GM21515 (cell line): ENCODE results near the gene FCGR3B.
"Not testable (repeated sequence)": the region's sequence is repeated elsewhere in the genome, so short reads cannot be mapped to it uniquely, and the experiment has no call there.

Experiments
- ATAC-seq: cut with Tn5 transposase; IDR thresholded peaks from one replicate; pipeline ENCODE4 v1.9.1; 2021; ENCODE audit not compliant: unreplicated experiment

The FCGR3B gene

DNA sequence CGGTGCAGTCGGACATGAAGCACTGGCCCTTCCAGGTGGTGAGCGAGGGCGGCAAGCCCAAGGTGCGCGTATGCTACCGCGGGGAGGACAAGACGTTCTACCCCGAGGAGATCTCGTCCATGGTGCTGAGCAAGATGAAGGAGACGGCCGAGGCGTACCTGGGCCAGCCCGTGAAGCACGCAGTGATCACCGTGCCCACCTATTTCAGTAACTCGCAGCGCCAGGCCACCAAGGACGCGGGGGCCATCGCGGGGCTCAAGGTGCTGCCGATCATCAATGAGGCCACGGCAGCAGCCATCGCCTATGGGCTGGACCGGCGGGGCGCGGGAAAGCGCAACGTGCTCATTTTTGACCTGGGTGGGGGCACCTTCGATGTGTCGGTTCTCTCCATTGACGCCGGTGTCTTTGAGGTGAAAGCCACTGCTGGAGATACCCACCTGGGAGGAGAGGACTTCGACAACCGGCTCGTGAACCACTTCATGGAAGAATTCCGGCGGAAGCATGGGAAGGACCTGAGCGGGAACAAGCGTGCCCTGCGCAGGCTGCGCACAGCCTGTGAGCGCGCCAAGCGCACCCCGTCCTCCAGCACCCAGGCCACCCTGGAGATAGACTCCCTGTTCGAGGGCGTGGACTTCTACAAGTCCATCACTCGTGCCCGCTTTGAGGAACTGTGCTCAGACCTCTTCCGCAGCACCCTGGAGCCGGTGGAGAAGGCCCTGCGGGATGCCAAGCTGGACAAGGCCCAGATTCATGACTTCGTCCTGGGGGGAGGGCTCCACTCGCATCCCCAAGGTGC, 24.2 kb downstream of the FCGR3B start:
- ATAC-seq, result not testable (repeated sequence)

- ATAC-seq, result not testable (repeated sequence)
These were observed 25.0 kb downstream of the FCGR3B start for GRCh38 chr1:161605762-161606540.

DNA sequence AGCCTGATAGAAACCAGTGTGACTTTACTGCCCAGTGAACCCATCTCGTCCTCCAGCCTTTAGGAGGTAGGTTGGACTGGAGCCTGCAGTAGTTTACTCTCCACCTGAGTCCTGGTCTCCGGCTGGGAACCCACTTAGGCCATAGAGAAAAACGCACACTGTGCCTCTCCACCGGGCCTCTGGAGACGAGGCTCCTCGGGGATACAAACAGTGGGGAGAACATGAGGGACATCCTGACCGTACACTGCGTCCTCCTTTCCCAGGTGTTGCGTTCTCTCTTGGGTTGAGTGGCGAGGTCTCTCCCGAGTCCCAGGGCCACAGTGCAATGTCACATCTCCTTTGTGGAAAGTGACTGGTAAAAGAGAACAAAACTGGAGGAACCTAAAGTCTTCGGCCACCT, 26.0 kb downstream of the FCGR3B start:
- not testable (repeated sequence) for ATAC-seq

DNA sequence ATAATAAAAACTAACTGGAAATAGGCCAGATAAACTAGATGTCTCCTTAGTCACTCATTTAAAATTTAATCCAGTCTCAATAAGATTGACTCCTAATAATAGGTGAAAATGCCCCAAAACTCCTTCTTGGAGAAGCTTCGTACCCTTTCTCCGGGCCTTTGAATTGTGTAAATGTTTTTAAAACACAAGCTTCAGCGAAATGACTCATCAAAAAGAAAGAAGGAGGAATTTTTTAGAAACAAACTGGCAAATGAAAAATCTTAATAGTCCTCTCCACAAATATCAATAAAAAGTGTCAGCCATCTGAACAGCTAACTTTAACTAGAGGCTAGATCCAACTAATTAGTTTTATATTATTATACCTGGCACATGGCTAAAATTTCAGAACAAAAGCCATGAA, 33.9 kb downstream of the FCGR3B start:
- not testable (repeated sequence) for ATAC-seq

DNA sequence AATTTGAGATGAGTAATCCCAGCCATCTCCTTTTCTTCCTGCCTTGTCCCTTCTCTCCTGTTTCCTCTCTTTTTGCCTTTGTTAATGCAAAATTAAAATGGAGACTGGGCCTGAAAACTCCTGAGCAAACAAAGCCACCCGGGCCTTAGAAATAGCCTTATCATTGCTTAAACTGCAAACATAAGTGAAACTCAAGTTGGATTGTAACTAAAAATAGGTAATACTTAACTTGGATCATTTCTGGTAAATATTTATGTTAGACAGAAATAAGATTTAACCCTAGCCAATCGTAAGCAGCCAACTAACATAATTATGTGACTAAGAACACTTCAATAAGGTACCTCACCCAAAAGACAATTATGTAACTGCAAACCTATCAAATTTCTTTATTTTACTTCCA, 35.4 kb downstream of the FCGR3B start:
- ATAC-seq, result not testable (repeated sequence)

DNA sequence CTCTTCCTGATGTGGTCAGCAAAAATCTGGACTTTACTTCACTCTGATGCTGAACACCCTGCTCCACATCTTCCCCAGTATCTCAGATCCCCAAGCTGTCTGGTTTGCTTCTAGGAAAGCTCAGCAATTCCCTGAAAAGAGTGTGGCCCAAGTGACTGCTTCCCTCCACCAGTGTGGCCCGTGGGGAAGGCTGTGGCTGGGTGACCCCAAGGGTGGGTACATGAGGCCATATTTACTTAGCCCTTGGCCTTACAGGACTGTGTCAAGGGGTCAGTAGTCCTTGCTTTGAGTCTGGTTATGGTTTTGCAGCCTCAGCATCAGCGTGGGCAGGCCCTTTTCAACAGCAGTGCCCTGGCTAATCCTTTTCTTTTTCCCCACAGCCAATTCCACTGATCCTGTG, 35.8 kb downstream of the FCGR3B start:
- not testable (repeated sequence) for ATAC-seq

DNA sequence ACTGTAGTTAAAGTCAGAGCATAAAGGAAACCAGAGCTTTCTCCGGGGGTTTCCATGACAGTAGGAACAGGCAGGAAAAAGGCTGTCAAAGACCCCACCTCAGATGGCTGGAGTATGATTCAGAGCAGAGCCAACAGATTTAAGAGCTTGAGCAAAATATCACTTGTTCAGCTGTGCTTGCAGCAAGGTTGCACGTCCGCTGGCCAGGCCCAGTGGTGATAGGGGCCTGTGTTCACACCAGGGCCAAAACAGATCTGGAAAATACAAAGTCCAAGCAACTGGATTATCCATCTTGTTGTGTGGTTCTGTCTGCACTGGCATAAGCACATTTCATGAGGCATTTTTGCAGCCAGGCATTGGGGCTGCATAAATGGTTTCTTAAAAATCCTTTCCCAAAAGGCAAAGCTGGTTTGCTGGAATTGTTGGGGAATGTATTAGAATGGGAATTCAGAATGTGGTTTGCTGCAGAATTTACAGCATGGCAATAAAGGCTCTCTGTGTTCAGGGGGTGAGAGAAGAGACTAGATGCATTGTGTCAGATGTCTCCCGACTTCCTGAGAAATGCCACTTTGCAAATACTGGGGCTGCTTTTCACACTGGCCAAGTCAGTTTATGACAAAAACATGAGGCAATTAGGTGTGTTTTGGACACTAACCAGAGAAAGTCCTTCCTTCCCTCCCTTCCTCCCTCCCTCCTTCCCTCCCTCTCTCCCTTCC, 36.5 kb downstream of the FCGR3B start:
- not testable (repeated sequence) for ATAC-seq

- not testable (repeated sequence) for ATAC-seq
These were observed 37.8 kb downstream of the FCGR3B start for GRCh38 chr1:161593092-161593755.

DNA sequence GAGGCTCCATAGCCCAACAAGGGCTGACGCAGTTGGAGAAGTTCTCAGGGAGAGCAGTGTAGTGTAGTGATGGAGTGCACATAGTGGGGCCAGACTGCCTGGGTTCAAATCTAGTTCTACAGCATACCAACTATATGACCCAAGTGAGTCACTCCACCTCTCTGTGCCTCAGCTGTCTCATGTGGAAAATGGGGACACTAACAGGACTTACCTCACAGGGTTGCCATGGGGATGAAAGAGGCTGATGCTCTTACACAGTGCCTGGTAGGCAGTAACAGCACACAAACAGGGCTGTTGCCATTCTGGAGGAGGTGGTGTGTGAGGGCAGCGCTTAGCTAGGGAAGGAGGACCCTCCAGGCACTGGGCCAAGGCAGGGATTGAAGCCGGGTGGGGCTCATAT, 38.4 kb downstream of the FCGR3B start:
- ATAC-seq, result not testable (repeated sequence)

GRCh38 chr1:161589920-161590319, 41.1 kb downstream of the FCGR3B start:
- ATAC-seq, result not testable (repeated sequence)

DNA sequence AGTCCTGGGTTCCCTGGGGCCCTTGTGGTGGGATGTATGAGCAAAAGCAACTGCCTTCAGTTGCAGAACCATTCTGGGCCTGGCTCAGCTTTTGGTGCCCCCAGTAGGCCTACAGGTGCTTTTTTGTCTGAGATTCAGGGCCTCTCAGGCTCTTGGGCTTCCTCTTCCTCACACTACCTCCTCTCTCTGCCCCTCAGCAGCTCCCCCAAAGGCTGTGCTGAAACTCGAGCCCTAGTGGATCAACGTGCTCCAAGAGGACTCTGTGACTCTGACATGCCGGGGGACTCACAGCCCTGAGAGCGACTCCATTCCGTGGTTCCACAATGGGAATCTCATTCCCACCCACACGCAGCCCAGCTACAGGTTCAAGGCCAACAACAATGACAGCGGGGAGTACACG, 41.6 kb downstream of the FCGR3B start:
- not testable (repeated sequence) for ATAC-seq

DNA sequence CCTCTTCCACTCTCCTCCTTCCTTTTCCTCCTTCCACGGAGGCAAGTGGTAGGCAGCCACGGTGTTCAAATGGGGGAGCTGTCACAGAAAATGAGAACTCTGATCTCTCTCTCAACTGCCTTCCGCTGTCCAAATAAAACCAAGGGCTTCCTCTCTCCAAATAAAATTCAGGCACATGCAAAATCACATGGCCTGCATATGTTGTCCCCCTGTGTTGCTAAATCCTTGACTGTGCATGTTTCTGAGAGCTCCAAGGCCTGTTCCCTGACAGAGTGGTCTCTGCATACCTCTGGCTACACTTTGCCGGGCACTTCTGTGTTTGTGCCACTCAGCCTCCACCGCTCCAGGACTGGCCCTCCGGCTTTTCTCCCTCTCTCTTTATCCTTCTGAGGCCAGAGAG, 42.4 kb downstream of the FCGR3B start:
- ATAC-seq, result not testable (repeated sequence)

GRCh38 chr1:161582882-161583281, 48.1 kb downstream of the FCGR3B start:
- not testable (repeated sequence) for ATAC-seq

DNA sequence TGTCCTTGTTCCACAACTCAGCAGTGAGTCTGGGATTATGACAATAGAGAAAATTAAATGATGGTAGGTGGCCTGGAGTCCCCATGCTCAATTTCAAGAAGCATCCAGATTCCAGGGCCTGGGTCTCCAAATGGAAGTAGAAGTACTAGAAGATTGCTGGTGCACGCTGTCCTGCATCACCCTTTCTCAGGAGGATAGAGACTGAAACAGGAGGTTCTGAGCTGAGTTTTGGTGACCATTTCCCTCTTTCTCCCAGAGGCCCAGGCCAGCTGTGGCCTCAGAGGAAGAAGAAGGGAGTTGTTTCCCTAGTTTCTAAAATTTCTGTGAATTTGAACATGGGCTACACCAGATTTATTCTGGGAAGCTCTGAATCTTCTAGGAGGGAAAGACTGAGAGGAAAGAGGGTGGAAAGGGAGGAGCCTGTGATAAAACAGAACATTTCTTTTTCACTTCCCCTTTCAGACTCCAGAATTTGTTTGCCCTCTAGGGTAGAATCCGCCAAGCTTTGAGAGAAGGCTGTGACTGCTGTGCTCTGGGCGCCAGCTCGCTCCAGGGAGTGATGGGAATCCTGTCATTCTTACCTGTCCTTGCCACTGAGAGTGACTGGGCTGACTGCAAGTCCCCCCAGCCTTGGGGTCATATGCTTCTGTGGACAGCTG, 50.0 kb downstream of the FCGR3B start:
- peak; percentile 67 for ATAC-seq

GRCh38 chr1:161579856-161580507, 51.0 kb downstream of the FCGR3B start:
- ATAC-seq, result not testable (repeated sequence)

- ATAC-seq, result not testable (repeated sequence)
These were observed 54.3 kb downstream of the FCGR3B start for GRCh38 chr1:161576676-161577075.
